Measurements from ENCODE around the gene SLC26A5.

- TF ChIP-seq, protein P1, sequence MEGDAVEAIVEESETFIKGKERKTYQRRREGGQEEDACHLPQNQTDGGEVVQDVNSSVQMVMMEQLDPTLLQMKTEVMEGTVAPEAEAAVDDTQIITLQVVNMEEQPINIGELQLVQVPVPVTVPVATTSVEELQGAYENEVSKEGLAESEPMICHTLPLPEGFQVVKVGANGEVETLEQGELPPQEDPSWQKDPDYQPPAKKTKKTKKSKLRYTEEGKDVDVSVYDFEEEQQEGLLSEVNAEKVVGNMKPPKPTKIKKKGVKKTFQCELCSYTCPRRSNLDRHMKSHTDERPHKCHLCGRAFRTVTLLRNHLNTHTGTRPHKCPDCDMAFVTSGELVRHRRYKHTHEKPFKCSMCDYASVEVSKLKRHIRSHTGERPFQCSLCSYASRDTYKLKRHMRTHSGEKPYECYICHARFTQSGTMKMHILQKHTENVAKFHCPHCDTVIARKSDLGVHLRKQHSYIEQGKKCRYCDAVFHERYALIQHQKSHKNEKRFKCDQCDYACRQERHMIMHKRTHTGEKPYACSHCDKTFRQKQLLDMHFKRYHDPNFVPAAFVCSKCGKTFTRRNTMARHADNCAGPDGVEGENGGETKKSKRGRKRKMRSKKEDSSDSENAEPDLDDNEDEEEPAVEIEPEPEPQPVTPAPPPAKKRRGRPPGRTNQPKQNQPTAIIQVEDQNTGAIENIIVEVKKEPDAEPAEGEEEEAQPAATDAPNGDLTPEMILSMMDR (IDR thresholded peaks at IDR 0.05): no peak
- no peak for TF ChIP-seq ZFX (IDR thresholded peaks at IDR 0.05; ENCODE audit: borderline replicate concordance)
These were observed 49.5 kb downstream of the SLC26A5 start for GRCh38 chr7:103396471-103396870.

Measured in 22Rv1 (cell line).